CD14-positive monocyte (primary cell): ENCODE results near the gene MGLL. TPM values are rescaled to one million over a fixed set of nuclear protein-coding genes. Genes with fewer than 3 reads are reported as not detected.

Source experiments
- DNase-seq, 3 donors: peaks; one replicate each; pipeline ENCODE4 v3.0.0-alpha.2; 2011 to 2022
- H2AFZ ChIP-seq: 2 replicates; pipeline ENCODE4 v1.6.0; 2012; ENCODE audit warnings: mild to moderate bottlenecking, low read depth, low read length, inconsistent platforms; ENCODE audit not compliant: insufficient read depth, poor library complexity, severe bottlenecking
- H3K27ac ChIP-seq, 2 donors: 1 replicate in 1 of 2; 2 replicates in 1 of 2; pipeline ENCODE4 v1.5.1; 2012 to 2013; ENCODE audit warnings: low read length in 2 of 2, control low read depth in 1 of 2, inconsistent platforms in 1 of 2, low read depth in 1 of 2, mild to moderate bottlenecking in 1 of 2
- H3K27me3 ChIP-seq, 2 donors: one replicate each; pipeline versions ENCODE4 v1.6.0 to v1.6.1; 2011 to 2013; ENCODE audit warnings: low read length in 2 of 2; ENCODE audit not compliant: control insufficient read depth in 2 of 2, insufficient read depth in 2 of 2
- H3K36me3 ChIP-seq, 2 donors: replicated peaks in 1 of 2; 1 replicate in 1 of 2; 2 replicates in 1 of 2; pipeline versions ENCODE4 v1.5.1 to v1.6.1; 2012 to 2013; ENCODE audit warnings: low read length in 2 of 2, control low read depth in 1 of 2, inconsistent platforms in 1 of 2, mild to moderate bottlenecking in 1 of 2; ENCODE audit not compliant: insufficient read depth in 2 of 2, control insufficient read depth in 1 of 2
- H3K4me1 ChIP-seq, 2 donors: 1 replicate in 1 of 2; 2 replicates in 1 of 2; pipeline versions ENCODE4 v1.5.1 to v1.6.1; 2012 to 2013; ENCODE audit warnings: low read length in 2 of 2, control low read depth in 1 of 2, inconsistent platforms in 1 of 2, mild to moderate bottlenecking in 1 of 2, moderate library complexity in 1 of 2; ENCODE audit not compliant: insufficient read depth in 2 of 2, control insufficient read depth in 1 of 2
- H3K4me2 ChIP-seq: replicated peaks from 2 replicates; pipeline ENCODE3; 2012; ENCODE audit warnings: low read length, moderate library complexity, mild to moderate bottlenecking; ENCODE audit not compliant: poor library complexity, severe bottlenecking; ENCODE audit errors: extremely low read depth
- H3K4me3 ChIP-seq, 3 experiments: fragments of 200-600 bp in 1 of 3; sonication (generic) in 1 of 3; replicated peaks in 1 of 3; 1 replicate in 2 of 3; 2 replicates in 1 of 3; pipeline ENCODE4 v1.5.1; 2011 to 2013; ENCODE audit warnings: low read length in 3 of 3, mild to moderate bottlenecking in 3 of 3, control low read depth in 2 of 3, low read depth in 2 of 3, inconsistent platforms in 1 of 3, moderate library complexity in 1 of 3
- H3K79me2 ChIP-seq: 2 replicates; pipeline ENCODE4 v1.6.0; 2012; ENCODE audit warnings: mild to moderate bottlenecking, control low read depth, inconsistent platforms, low read length, moderate library complexity; ENCODE audit not compliant: insufficient read depth
- H3K9ac ChIP-seq: 2 replicates; pipeline ENCODE4 v1.6.0; 2017; ENCODE audit warnings: low read length, mild to moderate bottlenecking; ENCODE audit not compliant: insufficient read depth, poor library complexity, severe bottlenecking
- H3K9me3 ChIP-seq, 2 donors: replicated peaks in 1 of 2; 1 replicate in 1 of 2; 2 replicates in 1 of 2; pipeline versions ENCODE4 v1.5.1 to v1.6.1; 2012 to 2013; ENCODE audit warnings: low read length in 2 of 2, control low read depth in 1 of 2; ENCODE audit not compliant: control insufficient read depth in 1 of 2, insufficient read depth in 1 of 2
- H4K20me1 ChIP-seq: 2 replicates; pipeline ENCODE4 v1.6.0; 2012; ENCODE audit warnings: mild to moderate bottlenecking, low read length, control low read depth, moderate library complexity; ENCODE audit not compliant: insufficient read depth
- H3K27ac Mint-ChIP-seq, 7 donors: one replicate each; pipeline ENCODE4 v1.8.0; 2020; ENCODE audit warnings: mild to moderate bottlenecking in 7 of 7, mixed read lengths in 7 of 7, moderate library complexity in 6 of 7, inconsistent platforms in 2 of 7
- H3K27me3 Mint-ChIP-seq, 3 donors: one replicate each; pipeline ENCODE4 v1.8.0; 2021 to 2022; ENCODE audit warnings: low read depth in 3 of 3, mild to moderate bottlenecking in 3 of 3, mixed read lengths in 3 of 3, moderate library complexity in 3 of 3, inconsistent platforms in 1 of 3
- H3K36me3 Mint-ChIP-seq, 2 donors: one replicate each; pipeline ENCODE4 v1.8.0; 2020; ENCODE audit warnings: mixed read lengths in 2 of 2, inconsistent platforms in 1 of 2, mild to moderate bottlenecking in 1 of 2
- H3K4me1 Mint-ChIP-seq: one replicate; pipeline ENCODE4 v1.8.0; 2020; ENCODE audit warnings: mild to moderate bottlenecking, mixed read lengths
- H3K4me3 Mint-ChIP-seq, 2 donors: one replicate each; pipeline ENCODE4 v1.8.0; 2020; ENCODE audit warnings: mild to moderate bottlenecking in 2 of 2, mixed read lengths in 2 of 2, moderate library complexity in 1 of 2
- H3K9me3 Mint-ChIP-seq, 7 donors: one replicate each; pipeline ENCODE4 v1.8.0; 2020 to 2022; ENCODE audit warnings: mixed read lengths in 7 of 7, mild to moderate bottlenecking in 6 of 7, moderate library complexity in 6 of 7, inconsistent platforms in 2 of 7
- WGBS: methylation state at CpG from one replicate; pipeline ENCODE4 v1.1.5; 2013; ENCODE audit warnings: missing lambda C conversion rate; ENCODE audit not compliant: insufficient coverage; 5-methylcytosine and 5-hydroxymethylcytosine counted together
- intact Hi-C, 2 donors: fragments of 100-400 bp; cut with micrococcal nuclease; formaldehyde crosslinking; loops; one replicate each; pipeline versions ENCODE4 v1.15.0 to v1.15.1; 2023
- polyA plus RNA-seq, 3 donors: library from polyadenylated mRNA; depleted of rRNA in 1 of 3; unstranded in 2 of 3; stranded (reverse) in 1 of 3; fragments of 300-500 nt in 2 of 3; fragments of >200 nt in 1 of 3; fragmentation: Illumina TruSeq in 2 of 3; gene quantifications; 1 replicate in 2 of 3; 2 replicates in 1 of 3; pipeline ENCODE4 v1.2.3, GENCODE V29; 2012 to 2021
- TF ChIP-seq, protein P1 (sequence below): fragments of 200-600 bp; IDR thresholded peaks from one replicate; pipeline ENCODE4 v1.8.0; 2022; ENCODE audit warnings: antibody characterized with exemption, mild to moderate bottlenecking

MGLL gene
- polyA plus RNA-seq, 3 donors: 4.4 to 10.0 (median 6.4) TPM

DNA sequence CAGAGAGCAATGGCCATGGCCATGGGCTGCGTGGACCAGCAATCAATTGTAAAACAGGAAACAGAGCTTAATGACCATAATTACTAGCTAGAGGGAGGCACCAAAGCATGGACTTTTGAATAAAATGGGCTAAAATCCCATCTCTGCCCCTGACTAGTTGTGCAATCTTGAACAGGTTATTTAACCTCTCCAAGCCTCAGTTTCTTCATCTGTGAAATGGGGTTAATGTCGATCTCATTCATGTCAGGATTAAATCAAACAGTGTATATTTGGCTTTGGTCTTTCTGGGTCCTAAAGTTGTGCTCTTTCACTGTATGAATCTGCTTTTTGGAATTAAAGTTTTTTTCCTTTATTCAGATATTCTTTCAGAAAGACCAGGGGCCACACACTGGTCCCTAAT, 113.5 kb downstream of the MGLL start:
- H3K4me1 Mint-ChIP-seq: peaks cover under 1% of the 10 kb centered on the region
- H3K36me3 Mint-ChIP-seq: peaks cover 0 to 2% of the 10 kb centered on the region in 2 donors
- Histone ChIP-seq H4K20me1 (no peaks in the 10 kb centered on the region), H3K9me3 (no peaks in the 10 kb centered on the region), H3K4me3 (no peak overlapping the region), H3K36me3 (no peaks in the 10 kb centered on the region), H3K27ac (no peak overlapping the region), H3K4me1 (no peaks in the 10 kb centered on the region), H3K4me2 (no peak overlapping the region), H3K27me3 (no peaks in the 10 kb centered on the region), H3K79me2 (no peaks in the 10 kb centered on the region), H3K9ac (no peak overlapping the region), H2AFZ (no peak overlapping the region)
- TF ChIP-seq, protein P1, sequence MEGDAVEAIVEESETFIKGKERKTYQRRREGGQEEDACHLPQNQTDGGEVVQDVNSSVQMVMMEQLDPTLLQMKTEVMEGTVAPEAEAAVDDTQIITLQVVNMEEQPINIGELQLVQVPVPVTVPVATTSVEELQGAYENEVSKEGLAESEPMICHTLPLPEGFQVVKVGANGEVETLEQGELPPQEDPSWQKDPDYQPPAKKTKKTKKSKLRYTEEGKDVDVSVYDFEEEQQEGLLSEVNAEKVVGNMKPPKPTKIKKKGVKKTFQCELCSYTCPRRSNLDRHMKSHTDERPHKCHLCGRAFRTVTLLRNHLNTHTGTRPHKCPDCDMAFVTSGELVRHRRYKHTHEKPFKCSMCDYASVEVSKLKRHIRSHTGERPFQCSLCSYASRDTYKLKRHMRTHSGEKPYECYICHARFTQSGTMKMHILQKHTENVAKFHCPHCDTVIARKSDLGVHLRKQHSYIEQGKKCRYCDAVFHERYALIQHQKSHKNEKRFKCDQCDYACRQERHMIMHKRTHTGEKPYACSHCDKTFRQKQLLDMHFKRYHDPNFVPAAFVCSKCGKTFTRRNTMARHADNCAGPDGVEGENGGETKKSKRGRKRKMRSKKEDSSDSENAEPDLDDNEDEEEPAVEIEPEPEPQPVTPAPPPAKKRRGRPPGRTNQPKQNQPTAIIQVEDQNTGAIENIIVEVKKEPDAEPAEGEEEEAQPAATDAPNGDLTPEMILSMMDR: no peak
- H3K27ac Mint-ChIP-seq: no peak overlapping the region
- H3K9me3 Mint-ChIP-seq: peaks cover 0 to under 1% (median 0%) of the 10 kb centered on the region in 7 donors
- H3K4me3 Mint-ChIP-seq: no peak overlapping the region
- 100% methylated on average over 1 of the region's 2 CpGs for WGBS
- intact Hi-C loops: no loop called here
- no peak for DNase-seq
- H3K27me3 Mint-ChIP-seq: no peaks in the 10 kb centered on the region

DNA sequence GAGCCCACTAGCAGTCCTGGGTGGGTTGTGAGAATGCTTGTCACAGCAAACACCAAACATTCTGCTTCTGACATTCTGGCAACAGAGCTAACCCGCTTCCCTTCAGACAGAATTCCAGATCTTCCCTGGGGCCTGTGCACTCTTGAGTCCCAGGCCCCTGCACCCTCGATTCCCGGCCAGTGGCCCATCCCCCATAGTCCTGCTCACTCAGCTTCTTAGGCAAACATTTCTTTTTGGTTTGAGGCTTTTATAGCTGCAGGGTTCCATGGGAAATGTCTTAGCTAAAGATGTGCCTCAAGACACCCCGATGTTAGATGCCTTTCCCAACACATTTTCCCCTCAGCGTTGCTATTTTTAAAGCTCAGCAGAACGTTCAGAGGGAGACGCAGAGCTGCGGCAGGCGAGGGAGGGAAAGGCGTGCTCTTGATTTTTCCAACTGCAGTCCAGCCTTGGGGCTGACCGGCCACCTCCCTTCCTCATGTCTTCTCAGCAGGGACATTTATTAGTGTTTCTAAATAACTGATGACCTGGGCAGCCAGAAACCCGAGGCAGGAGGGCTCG, 114.4 kb downstream of the MGLL start:
- intact Hi-C loops: no loop called here
- Histone ChIP-seq H4K20me1 (no peaks in the 10 kb centered on the region), H3K27me3 (no peaks in the 10 kb centered on the region), H3K9me3 (no peaks in the 10 kb centered on the region), H3K36me3 (no peaks in the 10 kb centered on the region), H3K4me1 (peaks cover 7 to 8% of the 10 kb centered on the region in 2 donors), H3K9ac (no peak overlapping the region), H3K79me2 (no peaks in the 10 kb centered on the region), H3K27ac (no peak overlapping the region), H3K4me3 (no peak overlapping the region), H2AFZ (no peak overlapping the region), H3K4me2 (no peak overlapping the region)
- Mint-ChIP-seq H3K27ac (peak overlapping the region in 1 of 7 donors; percentile 30), H3K9me3 (peaks cover 0 to 3% (median 0%) of the 10 kb centered on the region in 7 donors), H3K27me3 (no peaks in the 10 kb centered on the region), H3K4me3 (no peak overlapping the region), H3K4me1 (peaks cover 10% of the 10 kb centered on the region), H3K36me3 (peaks cover 0 to 2% of the 10 kb centered on the region in 2 donors)
- WGBS: 94% methylated on average over 6 of the region's 13 CpGs
- no peak for DNase-seq
- TF ChIP-seq, protein P1: no peak
